OCI-LY1 (cell line): ENCODE results near the gene VTI1B.

Experiments
- EZH2 ChIP-seq: fragments of 200-600 bp; sonication (generic), shearing (Covaris generic); IDR thresholded peaks from 2 replicates; pipeline ENCODE4 v1.8.0; 2017; ENCODE audit warnings: borderline replicate concordance, mixed run types, mild to moderate bottlenecking, antibody characterized with exemption, low read length, moderate library complexity, mixed read lengths
- TF ChIP-seq, protein P1 (sequence below): fragments of 200-600 bp; sonication (generic), shearing (Covaris generic); IDR thresholded peaks from 2 replicates; pipeline ENCODE4 v1.5.1; 2017; ENCODE audit warnings: mild to moderate bottlenecking, antibody characterized with exemption, low read length, moderate library complexity, mixed read lengths

DNA sequence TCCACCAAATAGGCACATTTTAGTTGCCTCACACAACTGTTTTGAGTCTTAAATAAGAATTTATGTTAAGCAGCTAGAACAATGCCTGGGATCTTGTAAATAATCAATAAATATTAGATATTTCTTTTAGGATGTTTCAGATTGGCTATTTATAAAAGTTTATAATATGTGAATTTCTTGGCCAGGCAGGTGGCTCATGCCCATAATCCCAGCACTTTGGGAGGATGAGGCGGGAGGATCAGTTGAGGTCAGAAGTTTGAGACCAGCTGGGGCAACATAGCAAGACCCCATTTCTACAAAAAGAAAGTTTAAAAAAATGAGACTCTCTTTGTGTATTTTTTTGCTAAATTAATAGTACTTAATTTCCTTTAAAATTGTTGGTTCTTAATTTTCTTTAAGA, 33.0 kb downstream of the VTI1B start:
- TF ChIP-seq, protein P1, sequence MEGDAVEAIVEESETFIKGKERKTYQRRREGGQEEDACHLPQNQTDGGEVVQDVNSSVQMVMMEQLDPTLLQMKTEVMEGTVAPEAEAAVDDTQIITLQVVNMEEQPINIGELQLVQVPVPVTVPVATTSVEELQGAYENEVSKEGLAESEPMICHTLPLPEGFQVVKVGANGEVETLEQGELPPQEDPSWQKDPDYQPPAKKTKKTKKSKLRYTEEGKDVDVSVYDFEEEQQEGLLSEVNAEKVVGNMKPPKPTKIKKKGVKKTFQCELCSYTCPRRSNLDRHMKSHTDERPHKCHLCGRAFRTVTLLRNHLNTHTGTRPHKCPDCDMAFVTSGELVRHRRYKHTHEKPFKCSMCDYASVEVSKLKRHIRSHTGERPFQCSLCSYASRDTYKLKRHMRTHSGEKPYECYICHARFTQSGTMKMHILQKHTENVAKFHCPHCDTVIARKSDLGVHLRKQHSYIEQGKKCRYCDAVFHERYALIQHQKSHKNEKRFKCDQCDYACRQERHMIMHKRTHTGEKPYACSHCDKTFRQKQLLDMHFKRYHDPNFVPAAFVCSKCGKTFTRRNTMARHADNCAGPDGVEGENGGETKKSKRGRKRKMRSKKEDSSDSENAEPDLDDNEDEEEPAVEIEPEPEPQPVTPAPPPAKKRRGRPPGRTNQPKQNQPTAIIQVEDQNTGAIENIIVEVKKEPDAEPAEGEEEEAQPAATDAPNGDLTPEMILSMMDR = no peak
- TF ChIP-seq EZH2 = no peak
